K562 (cell line): ENCODE data around the gene KAZN. TPM values are rescaled to one million over a fixed set of nuclear protein-coding genes. Genes with fewer than 3 reads are reported as not detected.

ENCODE experiments used
- CGGBP1 ChIP-seq: fragments of 250-450 bp; sonication (Bioruptor Pico); IDR thresholded peaks from 2 replicates; pipeline ENCODE4 v1.9.0; 2021; ENCODE audit warnings: mild to moderate bottlenecking
- CREBBP ChIP-seq: IDR thresholded peaks from one replicate; pipeline ENCODE4 v1.6.1; 2012; ENCODE audit warnings: low read depth, mild to moderate bottlenecking, control low read depth, inconsistent platforms, low read length
- EZH2 ChIP-seq: IDR thresholded peaks from 2 replicates; pipeline ENCODE4 v1.6.1; 2012; ENCODE audit warnings: low read depth, mild to moderate bottlenecking, inconsistent platforms, low read length, borderline replicate concordance
- FOXA1 ChIP-seq: fragments of 450-650 bp; IDR thresholded peaks from 2 replicates; pipeline ENCODE4 v1.6.1; 2016; ENCODE audit warnings: mild to moderate bottlenecking, borderline replicate concordance
- FOXK1 ChIP-seq: sonication (generic); formaldehyde crosslinking; IDR thresholded peaks from 2 replicates; pipeline ENCODE4 v1.8.0; 2022; ENCODE audit warnings: missing genetic modification reagents, mild to moderate bottlenecking, borderline replicate concordance
- PREB ChIP-seq: sonication (generic); formaldehyde crosslinking; IDR thresholded peaks from 2 replicates; pipeline ENCODE4 v1.8.1; 2023; ENCODE audit warnings: mild to moderate bottlenecking, missing genetic modification reagents
- SMC3 ChIP-seq: conservative IDR thresholded peaks from 2 replicates; pipeline ENCODE4 v1.6.1; 2011; ENCODE audit warnings: low read depth, low read length, improper control_type of control experiment; ENCODE audit not compliant: insufficient read depth
- U2AF1 ChIP-seq: fragments of 200-400 bp; formaldehyde crosslinking; optimal IDR thresholded peaks from 2 replicates; pipeline ENCODE3; 2017; ENCODE audit warnings: mild to moderate bottlenecking, low read depth, low read length, moderate library complexity
- YBX1 ChIP-seq: fragments of 450-650 bp; IDR thresholded peaks from 2 replicates; pipeline ENCODE4 v1.7.1; 2016; ENCODE audit warnings: mild to moderate bottlenecking
- ZNF274 ChIP-seq: IDR thresholded peaks from 2 replicates; pipeline ENCODE4 v1.6.1; 2011; ENCODE audit warnings: low read depth, mild to moderate bottlenecking, low read length, moderate library complexity, borderline replicate concordance
- ZNF311 ChIP-seq: fragments of 250-450 bp; sonication (Bioruptor Pico); IDR thresholded peaks from 2 replicates; pipeline ENCODE4 v1.4.0; 2020; ENCODE audit warnings: mild to moderate bottlenecking, moderate library complexity
- ZNF444 ChIP-seq: fragments of 250-450 bp; sonication (Bioruptor Pico); IDR thresholded peaks from 2 replicates; pipeline ENCODE4 v1.4.0; 2020; ENCODE audit warnings: mild to moderate bottlenecking, moderate library complexity
- ZNF518B ChIP-seq: fragments of 250-450 bp; sonication (Bioruptor Pico); IDR thresholded peaks from 2 replicates; pipeline ENCODE4 v1.5.0; 2021; ENCODE audit warnings: mild to moderate bottlenecking, moderate library complexity
- ZNF764 ChIP-seq: fragments of 250-450 bp; sonication (Bioruptor Pico); IDR thresholded peaks from 2 replicates; pipeline ENCODE4 v1.4.0; 2020; ENCODE audit warnings: low read depth, mild to moderate bottlenecking, moderate library complexity
- ZNF830 ChIP-seq: fragments of 250-450 bp; sonication (Bioruptor Pico); IDR thresholded peaks from 2 replicates; pipeline ENCODE4 v1.5.0; 2021; ENCODE audit warnings: mild to moderate bottlenecking
- polyA plus RNA-seq, 8 experiments: library from polyadenylated mRNA; depleted of rRNA in 4 of 8; stranded (reverse) in 5 of 8; unstranded in 3 of 8; fragments of >200 nt; fragmentation: Nextera tagmentation in 2 of 8; fragmentation: Illumina TruSeq in 1 of 8; extraction: Ambion mirVana in 2 of 8; extraction: Trizol in 1 of 8; gene quantifications; 2 replicates each; pipeline versions ENCODE4 v1.2.1 to v1.2.3, GENCODE V29; 2011 to 2014; ENCODE audit warnings: inconsistent platforms in 1 of 8, missing spikeins in 1 of 8
- total RNA-seq, 7 experiments: library from RNA; depleted of rRNA in 6 of 7; stranded (reverse); fragments of >200 nt in 6 of 7; fragmentation: Illumina TruSeq in 2 of 7; extraction: Trizol in 2 of 7; gene quantifications; 2 replicates each; pipeline versions ENCODE4 v1.2.1 to v1.2.3, GENCODE V29; 2011 to 2021; ENCODE audit warnings: low replicate concordance in 1 of 7
- TF ChIP-seq, protein P1 (sequence below): fragments of 200-800 bp; sonication (Bioruptor generic); IDR thresholded peaks from 2 replicates; pipeline ENCODE4 v1.6.1; 2016; ENCODE audit warnings: missing genetic modification characterization, missing compliant biosample characterization

Gene KAZN
- total and polyA plus RNA-seq, 9 of the 15 experiments (the other 6 are each of a cell fraction or from before 2014, with no cell fraction given) = 2.1 to 21.6 (median 5.4) TPM

GRCh38 chr1:14929547-14930246, 331.2 kb downstream of the KAZN start (continued):
- TF ChIP-seq ZNF518B (CRISPR knock-in tag) (no peak), SMC3 (no peak), FOXA1 (no peak), ZNF444 (no peak), EZH2 (no peak), U2AF1 (no peak), CGGBP1 (CRISPR knock-in tag) (no peak), ZNF830 (CRISPR knock-in tag) (no peak), PREB (no peak), ZNF764 (CRISPR knock-in tag) (no peak), CREBBP (no peak), ZNF274 (no peak), ZNF311 (no peak), FOXK1 (CRISPR knock-in tag) (no peak), YBX1 (no peak)
- TF ChIP-seq, protein P1, sequence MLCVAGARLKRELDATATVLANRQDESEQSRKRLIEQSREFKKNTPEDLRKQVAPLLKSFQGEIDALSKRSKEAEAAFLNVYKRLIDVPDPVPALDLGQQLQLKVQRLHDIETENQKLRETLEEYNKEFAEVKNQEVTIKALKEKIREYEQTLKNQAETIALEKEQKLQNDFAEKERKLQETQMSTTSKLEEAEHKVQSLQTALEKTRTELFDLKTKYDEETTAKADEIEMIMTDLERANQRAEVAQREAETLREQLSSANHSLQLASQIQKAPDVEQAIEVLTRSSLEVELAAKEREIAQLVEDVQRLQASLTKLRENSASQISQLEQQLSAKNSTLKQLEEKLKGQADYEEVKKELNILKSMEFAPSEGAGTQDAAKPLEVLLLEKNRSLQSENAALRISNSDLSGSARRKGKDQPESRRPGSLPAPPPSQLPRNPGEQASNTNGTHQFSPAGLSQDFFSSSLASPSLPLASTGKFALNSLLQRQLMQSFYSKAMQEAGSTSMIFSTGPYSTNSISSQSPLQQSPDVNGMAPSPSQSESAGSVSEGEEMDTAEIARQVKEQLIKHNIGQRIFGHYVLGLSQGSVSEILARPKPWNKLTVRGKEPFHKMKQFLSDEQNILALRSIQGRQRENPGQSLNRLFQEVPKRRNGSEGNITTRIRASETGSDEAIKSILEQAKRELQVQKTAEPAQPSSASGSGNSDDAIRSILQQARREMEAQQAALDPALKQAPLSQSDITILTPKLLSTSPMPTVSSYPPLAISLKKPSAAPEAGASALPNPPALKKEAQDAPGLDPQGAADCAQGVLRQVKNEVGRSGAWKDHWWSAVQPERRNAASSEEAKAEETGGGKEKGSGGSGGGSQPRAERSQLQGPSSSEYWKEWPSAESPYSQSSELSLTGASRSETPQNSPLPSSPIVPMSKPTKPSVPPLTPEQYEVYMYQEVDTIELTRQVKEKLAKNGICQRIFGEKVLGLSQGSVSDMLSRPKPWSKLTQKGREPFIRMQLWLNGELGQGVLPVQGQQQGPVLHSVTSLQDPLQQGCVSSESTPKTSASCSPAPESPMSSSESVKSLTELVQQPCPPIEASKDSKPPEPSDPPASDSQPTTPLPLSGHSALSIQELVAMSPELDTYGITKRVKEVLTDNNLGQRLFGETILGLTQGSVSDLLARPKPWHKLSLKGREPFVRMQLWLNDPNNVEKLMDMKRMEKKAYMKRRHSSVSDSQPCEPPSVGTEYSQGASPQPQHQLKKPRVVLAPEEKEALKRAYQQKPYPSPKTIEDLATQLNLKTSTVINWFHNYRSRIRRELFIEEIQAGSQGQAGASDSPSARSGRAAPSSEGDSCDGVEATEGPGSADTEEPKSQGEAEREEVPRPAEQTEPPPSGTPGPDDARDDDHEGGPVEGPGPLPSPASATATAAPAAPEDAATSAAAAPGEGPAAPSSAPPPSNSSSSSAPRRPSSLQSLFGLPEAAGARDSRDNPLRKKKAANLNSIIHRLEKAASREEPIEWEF (CRISPR knock-in tag) = no peak
